ENCODE measurements around the gene EME1.

- TF ChIP-seq CTCF (conservative IDR thresholded peaks at IDR 0.05; ENCODE audit: low read depth, low read length) (no peak), EZH2 (IDR thresholded peaks at IDR 0.05; ENCODE audit: borderline replicate concordance, low read depth, low read length, poor library complexity, severe bottlenecking) (no peak)
Measured at GRCh38 chr17:50406578-50406977, 33.5 kb downstream of the EME1 start.

Data from A673 (cell line).